Body of pancreas (tissue), 4 donors: Measurements from ENCODE around the gene RNU2-63P. TPM values are rescaled to one million over a fixed set of nuclear protein-coding genes. Genes with fewer than 3 reads are reported as not detected.
"Not testable (repeated sequence)": the region's sequence is repeated elsewhere in the genome, so short reads cannot be mapped to it uniquely, and the experiment has no call there.

Source experiments
- ATAC-seq: fragments of 150-250 bp; one replicate; pipeline ENCODE4 v1.9.1; 2016
- DNase-seq, 4 donors: peaks; one replicate each; pipeline ENCODE4 v3.0.0-alpha.2; 2019
- H3K27ac ChIP-seq, 4 donors: fragments of 200-600 bp; sonication (generic); 1 replicate in 3 of 4; 2 replicates in 1 of 4; pipeline versions ENCODE4 v1.5.1 to v1.6.1; 2016 to 2019; ENCODE audit warnings: mild to moderate bottlenecking in 1 of 4, mixed read lengths in 1 of 4, moderate library complexity in 1 of 4
- H3K27me3 ChIP-seq, 2 donors: fragments of 200-600 bp; sonication (generic); one replicate each; pipeline ENCODE4 v1.6.0; 2016; ENCODE audit warnings: mild to moderate bottlenecking in 1 of 2
- H3K36me3 ChIP-seq, 2 donors: fragments of 200-600 bp; sonication (generic); replicated peaks in 1 of 2; 2 replicates each; pipeline ENCODE4 v1.5.1; 2016; ENCODE audit warnings: low read depth in 2 of 2; ENCODE audit not compliant: insufficient read depth in 1 of 2
- H3K4me1 ChIP-seq: fragments of 200-600 bp; sonication (generic); one replicate; pipeline ENCODE4 v1.6.0; 2016
- H3K4me3 ChIP-seq, 2 donors: fragments of 200-600 bp; sonication (generic); 1 replicate in 1 of 2; 2 replicates in 1 of 2; pipeline ENCODE4 v1.5.1; 2016 to 2019
- H3K9me3 ChIP-seq, 3 donors: fragments of 200-600 bp; sonication (generic); 1 replicate in 2 of 3; 2 replicates in 1 of 3; pipeline ENCODE4 v1.5.1; 2016
- POLR2A ChIP-seq, 3 donors: fragments of 450-650 bp; IDR thresholded peaks; one replicate each; pipeline ENCODE4 v1.6.1; 2016; ENCODE audit warnings: antibody characterized with exemption in 3 of 3, mild to moderate bottlenecking in 2 of 3
- WGBS, 2 donors: methylation state at CpG; one replicate each; pipeline ENCODE4 v1.1.5; 2017; 5-methylcytosine and 5-hydroxymethylcytosine counted together
- intact Hi-C: fragments of 100-400 bp; cut with DNase I; formaldehyde crosslinking; loops from one replicate; pipeline ENCODE4 v1.15.1; 2023
- total RNA-seq, 2 donors: library from RNA; depleted of rRNA; stranded (reverse); fragments of >200 nt; gene quantifications; one replicate each; pipeline ENCODE4 v1.1.0, GENCODE V29; 2016
- TF ChIP-seq, protein P1 (sequence below), 7 experiments: fragments of 450-650 bp in 4 of 7; fragments of 200-600 bp in 3 of 7; sonication (generic) in 3 of 7; IDR thresholded peaks; one replicate each; pipeline ENCODE4 v1.5.1; 2016 to 2019; ENCODE audit warnings: antibody characterized with exemption in 7 of 7

Gene RNU2-63P
- total RNA-seq, 2 donors from 2014 or later = not detected

GRCh38 chr2:88053934-88054781 lies 37.8 kb upstream of the RNU2-63P start:
- WGBS, 2 donors = 49 to 55% methylated on average over 10 of the region's 10 CpGs
- DNase-seq = no peak
- Histone ChIP-seq H3K4me1 (peaks cover 41% of the 10 kb centered on the region), H3K36me3 (no peaks in the 10 kb centered on the region), H3K27ac (peak overlapping the region; percentile 84 to 97 (median 92)), H3K27me3 (no peaks in the 10 kb centered on the region), H3K9me3 (no peaks in the 10 kb centered on the region), H3K4me3 (peak overlapping the region; percentile 91 to 96)
- no peak for ATAC-seq
- intact Hi-C loops = no loop called here
- TF ChIP-seq POLR2A (IDR thresholded peaks at IDR 0.05) = no peak
- TF ChIP-seq, protein P1, sequence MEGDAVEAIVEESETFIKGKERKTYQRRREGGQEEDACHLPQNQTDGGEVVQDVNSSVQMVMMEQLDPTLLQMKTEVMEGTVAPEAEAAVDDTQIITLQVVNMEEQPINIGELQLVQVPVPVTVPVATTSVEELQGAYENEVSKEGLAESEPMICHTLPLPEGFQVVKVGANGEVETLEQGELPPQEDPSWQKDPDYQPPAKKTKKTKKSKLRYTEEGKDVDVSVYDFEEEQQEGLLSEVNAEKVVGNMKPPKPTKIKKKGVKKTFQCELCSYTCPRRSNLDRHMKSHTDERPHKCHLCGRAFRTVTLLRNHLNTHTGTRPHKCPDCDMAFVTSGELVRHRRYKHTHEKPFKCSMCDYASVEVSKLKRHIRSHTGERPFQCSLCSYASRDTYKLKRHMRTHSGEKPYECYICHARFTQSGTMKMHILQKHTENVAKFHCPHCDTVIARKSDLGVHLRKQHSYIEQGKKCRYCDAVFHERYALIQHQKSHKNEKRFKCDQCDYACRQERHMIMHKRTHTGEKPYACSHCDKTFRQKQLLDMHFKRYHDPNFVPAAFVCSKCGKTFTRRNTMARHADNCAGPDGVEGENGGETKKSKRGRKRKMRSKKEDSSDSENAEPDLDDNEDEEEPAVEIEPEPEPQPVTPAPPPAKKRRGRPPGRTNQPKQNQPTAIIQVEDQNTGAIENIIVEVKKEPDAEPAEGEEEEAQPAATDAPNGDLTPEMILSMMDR (IDR thresholded peaks at IDR 0.05) = no peak

GRCh38 chr2:88053296-88053695 lies 36.9 kb upstream of the RNU2-63P start:
- 10 to 11% methylated on average over 1 of the region's 1 CpG for WGBS, 2 donors
- Histone ChIP-seq H3K9me3 (no peaks in the 10 kb centered on the region), H3K27me3 (no peaks in the 10 kb centered on the region), H3K27ac (peak overlapping the region in 1 of 4 donors; percentile 6), H3K4me1 (peaks cover 41% of the 10 kb centered on the region), H3K36me3 (no peaks in the 10 kb centered on the region), H3K4me3 (no peak overlapping the region)
- intact Hi-C loops = no loop called here
- no peak for ATAC-seq
- TF ChIP-seq, protein P1 (IDR thresholded peaks at IDR 0.05) = no peak
- peak in 1 of 3 donors; percentile 14 for TF ChIP-seq POLR2A (IDR thresholded peaks at IDR 0.05)
- peak in 1 of 4 donors; percentile 22 for DNase-seq

DNA sequence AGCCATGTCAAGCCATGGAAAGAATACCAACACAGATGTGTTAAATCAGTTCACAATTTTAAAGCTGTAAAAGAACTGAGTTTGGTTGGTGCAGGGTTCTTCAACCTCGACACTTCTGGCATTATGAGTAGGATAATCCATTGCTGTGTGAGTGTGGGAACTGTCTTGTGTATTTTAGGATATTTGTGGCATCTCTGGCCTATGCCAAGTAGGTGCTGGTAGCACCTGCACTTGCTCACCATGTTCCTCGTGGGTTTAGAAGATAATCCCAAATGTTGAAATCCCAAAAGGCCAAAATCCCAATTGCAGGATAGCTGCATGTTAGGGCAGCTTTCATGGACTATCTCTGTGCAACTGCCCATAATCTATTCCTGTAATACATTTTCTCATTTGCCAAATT lies 35.4 kb upstream of the RNU2-63P start:
- intact Hi-C loops = no loop called here
- Histone ChIP-seq H3K4me3 (no peak overlapping the region), H3K27ac (no peak overlapping the region), H3K27me3 (no peaks in the 10 kb centered on the region), H3K4me1 (peaks cover 41% of the 10 kb centered on the region), H3K36me3 (no peaks in the 10 kb centered on the region), H3K9me3 (no peaks in the 10 kb centered on the region)
- DNase-seq (no peak), ATAC-seq (no peak)
- WGBS, 2 donors = 47 to 68% methylated on average over 2 of the region's 2 CpGs
- TF ChIP-seq, protein P1 (IDR thresholded peaks at IDR 0.05) = no peak
- TF ChIP-seq POLR2A (IDR thresholded peaks at IDR 0.05) = no peak

GRCh38 chr2:88049622-88050021 lies 33.3 kb upstream of the RNU2-63P start:
- Histone ChIP-seq H3K27ac (no peak overlapping the region), H3K36me3 (no peaks in the 10 kb centered on the region), H3K4me1 (peaks cover 31% of the 10 kb centered on the region), H3K9me3 (no peaks in the 10 kb centered on the region), H3K27me3 (no peaks in the 10 kb centered on the region), H3K4me3 (no peak overlapping the region)
- DNase-seq = no peak
- ATAC-seq = no peak
- intact Hi-C loops = no loop called here
- 63 to 81% methylated on average over 1 of the region's 1 CpG for WGBS, 2 donors
- TF ChIP-seq, protein P1 (IDR thresholded peaks at IDR 0.05) = no peak
- no peak for TF ChIP-seq POLR2A (IDR thresholded peaks at IDR 0.05)

- no peak overlapping the region for H3K27ac ChIP-seq
- H3K4me1 ChIP-seq = peaks cover 20% of the 10 kb centered on the region
- intact Hi-C loops = no loop called here
- 95 to 99% methylated on average over 3 of the region's 3 CpGs for WGBS, 2 donors
- DNase-seq (no peak), ATAC-seq (no peak)
- H3K4me3 ChIP-seq = no peak overlapping the region
- no peaks in the 10 kb centered on the region for H3K36me3 ChIP-seq
- H3K27me3 ChIP-seq = no peaks in the 10 kb centered on the region
- TF ChIP-seq, protein P1 (IDR thresholded peaks at IDR 0.05) = no peak
- no peak for TF ChIP-seq POLR2A (IDR thresholded peaks at IDR 0.05)
- no peaks in the 10 kb centered on the region for H3K9me3 ChIP-seq
These were observed 32.2 kb upstream of the RNU2-63P start for GRCh38 chr2:88048541-88048940.

GRCh38 chr2:88045561-88045960 lies 29.2 kb upstream of the RNU2-63P start:
- ATAC-seq, H3K36me3 ChIP-seq, H3K9me3 ChIP-seq, H3K4me1 ChIP-seq, DNase-seq, H3K27ac ChIP-seq, intact Hi-C loops, H3K4me3 ChIP-seq, H3K27me3 ChIP-seq: not testable (repeated sequence)
- WGBS, 2 donors = 94 to 95% methylated on average over 6 of the region's 6 CpGs
